K562 (cell line): ENCODE results near the gene ETNK2. TPM values are rescaled to one million over a fixed set of nuclear protein-coding genes. Genes with fewer than 3 reads are reported as not detected.

Experiments used
- ATAC-seq: fragments of 200-7000 bp; cut with Tn5 transposase; 3 replicates; pipeline ENCODE4 v1.9.1; 2020; ENCODE audit warnings: moderate library complexity
- BruUV-seq: library from RNA; stranded (reverse); fragments of 400-500 nt; replicated peaks from 2 replicates; lab custom pipeline; 2021; lab: Mats Ljungman, UMichigan
- CTCF ChIA-PET: fragments of 300-600 bp; formaldehyde crosslinking; extraction: SDS; loops from one replicate; lab custom pipeline; 2021; ENCODE audit warnings: low intra/inter-chr PET ratio; lab: Yijun Ruan, JAX
- POLR2A ChIA-PET: fragments of 300-600, 350-650 bp; sonication (Branson Sonifier 250); formaldehyde crosslinking; extraction: SDS; loops from one replicate; lab custom pipeline; 2021; ENCODE audit warnings: antibody characterized with exemption, inconsistent platforms; lab: Yijun Ruan, JAX
- DNase-seq, 4 experiments: peaks; one replicate each; pipeline versions ENCODE4 v3.0.0 to v3.0.0-alpha.2; 2011 to 2018; ENCODE audit warnings: low spot score in 3 of 4, mixed read lengths in 3 of 4; ENCODE audit errors: extremely low read depth in 1 of 4
- FAIRE-seq: peaks from 2 replicates; lab custom pipeline; 2011; peaks lifted over from hg19 to GRCh38; lab: Jason Lieb, UNC
- H2AFZ ChIP-seq: 2 replicates; pipeline ENCODE4 v1.6.0; 2011; ENCODE audit warnings: low read depth, low read length, control low read depth, inconsistent platforms
- H3K27ac ChIP-seq: fragments of 200-600 bp; 3 replicates; pipeline ENCODE4 v1.8.0; 2011; ENCODE audit warnings: low read depth, mild to moderate bottlenecking, control low read depth, inconsistent platforms, low read length, moderate library complexity, mixed read lengths; ENCODE audit errors: extremely low read depth
- H3K27me3 ChIP-seq, 2 experiments: fragments of 300-600 bp in 1 of 2; 2 replicates in 1 of 2; 3 replicates in 1 of 2; pipeline versions ENCODE4 v1.6.0 to v1.8.0; 2011; ENCODE audit warnings: inconsistent platforms in 2 of 2, low read length in 2 of 2, mild to moderate bottlenecking in 1 of 2, mixed read lengths in 1 of 2, moderate library complexity in 1 of 2; ENCODE audit not compliant: control insufficient read depth in 2 of 2, insufficient read depth in 2 of 2
- H3K36me3 ChIP-seq: fragments of 300-600 bp; 3 replicates; pipeline ENCODE4 v1.8.0; 2011; ENCODE audit warnings: mild to moderate bottlenecking, low read length, inconsistent platforms; ENCODE audit not compliant: control insufficient read depth, insufficient read depth
- H3K4me1 ChIP-seq, 2 experiments: fragments of 200-600 bp in 1 of 2; replicated peaks in 1 of 2; 2 replicates in 1 of 2; 3 replicates in 1 of 2; pipeline versions ENCODE4 v1.5.1 to v1.8.0; 2011; ENCODE audit warnings: inconsistent platforms in 2 of 2, low read length in 2 of 2, mild to moderate bottlenecking in 1 of 2, mixed read lengths in 1 of 2, moderate library complexity in 1 of 2; ENCODE audit not compliant: control insufficient read depth in 2 of 2, insufficient read depth in 2 of 2
- H3K4me2 ChIP-seq: 2 replicates; pipeline ENCODE4 v1.6.1; 2011; ENCODE audit warnings: low read length, control low read depth, inconsistent platforms, mixed read lengths; ENCODE audit not compliant: insufficient read depth
- H3K4me3 ChIP-seq: fragments of 200-600 bp; sonication (generic), shearing (Covaris generic); 2 replicates; pipeline ENCODE4 v1.5.1; 2016; ENCODE audit warnings: control low read depth, inconsistent platforms
- H3K79me2 ChIP-seq: fragments of 200-600 bp; 3 replicates; pipeline ENCODE4 v1.8.0; 2011; ENCODE audit warnings: low read length, inconsistent platforms; ENCODE audit not compliant: control insufficient read depth, insufficient read depth
- H3K9ac ChIP-seq, 2 experiments: 2 replicates each; pipeline versions ENCODE4 v1.6.0 to v1.6.1; 2011; ENCODE audit warnings: low read depth in 2 of 2, low read length in 2 of 2, control low read depth in 1 of 2, inconsistent platforms in 1 of 2, mild to moderate bottlenecking in 1 of 2, mixed read lengths in 1 of 2; ENCODE audit not compliant: insufficient read depth in 1 of 2
- H3K9me1 ChIP-seq: one replicate; pipeline ENCODE4 v1.6.0; 2011; ENCODE audit warnings: inconsistent platforms, mild to moderate bottlenecking, low read length, moderate library complexity; ENCODE audit not compliant: control insufficient read depth, insufficient read depth
- H3K9me3 ChIP-seq: replicated peaks from 2 replicates; pipeline ENCODE4 v1.5.1; 2011; ENCODE audit warnings: low read depth, low read length, inconsistent platforms; ENCODE audit not compliant: control insufficient read depth, insufficient read depth
- H4K20me1 ChIP-seq: replicated peaks from 2 replicates; pipeline ENCODE4 v1.6.1; 2011; ENCODE audit warnings: low read length, inconsistent platforms, mixed read lengths; ENCODE audit not compliant: control insufficient read depth, insufficient read depth
- EGR1 ChIP-seq: fragments of 450-650 bp; conservative IDR thresholded peaks from 2 replicates; pipeline ENCODE4 v1.6.1; 2017; ENCODE audit warnings: mild to moderate bottlenecking
- GABPA ChIP-seq: fragments of 200-800 bp; sonication (Bioruptor generic); conservative IDR thresholded peaks from 2 replicates; pipeline ENCODE4 v1.6.1; 2016; ENCODE audit warnings: low read depth, missing genetic modification characterization, missing compliant biosample characterization
- MCM3 ChIP-seq: fragments of 450-650 bp; IDR thresholded peaks from 2 replicates; pipeline ENCODE4 v1.6.1; 2016
- NR2C2 ChIP-seq, 2 experiments: fragments of 200-800 bp in 1 of 2; sonication (Bioruptor generic) in 1 of 2; sonication (generic) in 1 of 2; formaldehyde crosslinking in 1 of 2; IDR thresholded peaks; 2 replicates each; pipeline versions ENCODE4 v1.6.1 to v1.8.0; 2016 to 2022; ENCODE audit warnings: mild to moderate bottlenecking in 1 of 2, missing compliant biosample characterization in 1 of 2, missing genetic modification characterization in 1 of 2, missing genetic modification reagents in 1 of 2
- TRIM28 ChIP-seq: fragments of 450-650 bp; IDR thresholded peaks from 2 replicates; pipeline ENCODE4 v1.6.1; 2017
- ZNF431 ChIP-seq: sonication (generic); formaldehyde crosslinking; IDR thresholded peaks from 2 replicates; pipeline ENCODE4 v1.8.0; 2022; ENCODE audit warnings: mild to moderate bottlenecking, missing genetic modification reagents
- WGBS: fragments of 100-300 bp; shearing (Covaris generic); methylation state at CpG from one replicate; pipeline ENCODE4 v1.1.6; 2016; ENCODE audit warnings: low coverage, mixed read lengths; ENCODE audit not compliant: insufficient coverage; ENCODE audit errors: missing lambda C conversion rate; 5-methylcytosine and 5-hydroxymethylcytosine counted together
- in situ Hi-C: fragments of 300-500 bp; cut with MboI; formaldehyde crosslinking; loops from 4 replicates; pipeline ENCODE4 v1.15.0; 2018; ENCODE audit warnings: inconsistent platforms, mixed read lengths
- intact Hi-C: fragments of 100-400 bp; cut with micrococcal nuclease; formaldehyde crosslinking; loops from 2 replicates; pipeline ENCODE4 v1.14.2; 2022
- polyA plus RNA-seq, 8 experiments: library from polyadenylated mRNA; depleted of rRNA in 4 of 8; stranded (reverse) in 5 of 8; unstranded in 3 of 8; fragments of >200 nt; fragmentation: Nextera tagmentation in 2 of 8; fragmentation: Illumina TruSeq in 1 of 8; extraction: Ambion mirVana in 2 of 8; extraction: Trizol in 1 of 8; gene quantifications; 2 replicates each; pipeline versions ENCODE4 v1.2.1 to v1.2.3, GENCODE V29; 2011 to 2014; ENCODE audit warnings: inconsistent platforms in 1 of 8, missing spikeins in 1 of 8
- total RNA-seq, 7 experiments: library from RNA; depleted of rRNA in 6 of 7; stranded (reverse); fragments of >200 nt in 6 of 7; fragmentation: Illumina TruSeq in 2 of 7; extraction: Trizol in 2 of 7; gene quantifications; 2 replicates each; pipeline versions ENCODE4 v1.2.1 to v1.2.3, GENCODE V29; 2011 to 2021; ENCODE audit warnings: low replicate concordance in 1 of 7

Gene ETNK2
- total and polyA plus RNA-seq, 9 of the 15 experiments (the other 6 are each of a cell fraction or from before 2014, with no cell fraction given): 0.03 to 0.38 (median 0.13) TPM; not detected in 4

DNA sequence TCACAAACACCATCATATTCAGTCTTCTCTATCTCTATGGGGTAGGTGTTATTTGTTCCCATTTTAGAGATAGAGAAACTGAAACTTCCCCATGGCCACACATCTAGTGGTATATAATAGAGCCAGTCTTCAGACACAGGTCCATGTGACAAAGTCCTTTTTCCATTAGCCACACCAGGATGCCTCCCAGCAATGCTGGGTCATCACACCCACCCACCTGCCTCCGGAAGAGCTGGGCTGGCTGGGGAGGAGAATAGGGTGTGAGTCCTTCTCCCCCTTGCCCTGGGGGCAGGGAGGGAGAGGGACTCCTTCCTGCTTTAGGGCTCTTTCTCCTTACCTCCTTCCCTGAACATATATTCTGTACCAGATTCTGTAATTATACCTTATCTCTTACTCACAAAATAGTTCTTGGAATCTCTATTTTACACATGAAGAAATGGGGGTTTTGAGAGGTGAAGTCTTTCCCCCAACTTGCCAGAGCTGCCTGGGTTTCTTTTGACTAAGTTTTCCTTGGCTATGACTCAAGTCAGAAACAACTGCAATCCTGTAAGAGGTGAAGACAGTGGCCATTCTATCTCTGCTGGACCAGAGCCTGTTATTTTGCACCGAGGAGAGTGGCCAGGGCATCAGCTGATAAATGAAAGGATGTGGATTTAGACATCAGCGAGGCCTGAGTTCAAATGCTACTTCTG lies 49.0 kb downstream of the ETNK2 start:
- peak; percentile 29; the same call in 1 of the 2 replicates for TF ChIP-seq GABPA (tag)
- no peak for TF ChIP-seq TRIM28
- peak; percentile 37; the same call in 1 of the 2 replicates for TF ChIP-seq EGR1
- TF ChIP-seq ZNF431 (CRISPR knock-in tag): no peak
- TF ChIP-seq NR2C2 (CRISPR knock-in tag; IDR thresholded peaks at IDR 0.05): no peak
- TF ChIP-seq NR2C2 (tag; IDR thresholded peaks at IDR 0.05): peak; percentile 20; the same call in 1 of the 2 replicates
- TF ChIP-seq MCM3: no peak
- TF ChIP-seq, all 486 proteins: peak for 3
- Histone ChIP-seq H3K9ac (no peak overlapping the region), H3K36me3 (no peaks in the 10 kb centered on the region), H4K20me1 (no peaks in the 10 kb centered on the region; the same call in 1 of the 2 replicates), H3K4me2 (no peak overlapping the region), H2AFZ (no peak overlapping the region), H3K27ac (no peak overlapping the region), H3K9me3 (no peaks in the 10 kb centered on the region), H3K4me3 (no peak overlapping the region), H3K79me2 (no peaks in the 10 kb centered on the region), H3K9me1 (no peaks in the 10 kb centered on the region), H3K4me1 (no peaks in the 10 kb centered on the region; a peak in 1 of 5 replicates), H3K27me3 (peaks cover 5 to 59% of the 10 kb centered on the region in 2 experiments; a peak in 3 of 5 replicates)
- ATAC-seq (no peak), FAIRE-seq (no peak), DNase-seq (peak in 1 of 4 experiments; percentile 8)
- in situ Hi-C loops: no loop called here
- BruUV-seq: no TSS peak
- ChIA-PET CTCF (no interaction called here), POLR2A (no interaction called here)
- WGBS: 3% methylated on average over 3 of the region's 3 CpGs
- intact Hi-C loops: no loop called here
